RWPE1 (cell line): ENCODE measurements around the gene SERPINF2.
"Not testable (repeated sequence)": the region's sequence is repeated elsewhere in the genome, so short reads cannot be mapped to it uniquely, and the experiment has no call there.

Source experiments
- CTCF ChIA-PET: fragments of 350-600 bp; sonication (Branson Sonifier 250); formaldehyde crosslinking; extraction: SDS; loops from one replicate; lab custom pipeline; 2021; lab: Yijun Ruan, JAX
- POLR2A ChIA-PET: fragments of 400-600 bp; formaldehyde crosslinking; extraction: SDS; loops from one replicate; lab custom pipeline; 2020; ENCODE audit warnings: antibody characterized with exemption; ENCODE audit not compliant: low non-redundant PET; lab: Yijun Ruan, JAX
- DNase-seq: peaks from one replicate; pipeline ENCODE4 v3.0.0; 2012; ENCODE audit warnings: low spot score
- H3K27ac ChIP-seq: fragments of 450-650 bp; 2 replicates; pipeline ENCODE4 v1.5.1; 2017
- TF ChIP-seq, protein P1 (sequence below): fragments of 450-650 bp; conservative IDR thresholded peaks from 2 replicates; pipeline ENCODE4 v1.5.1; 2017; ENCODE audit warnings: low read depth, mild to moderate bottlenecking

SERPINF2 gene

DNA sequence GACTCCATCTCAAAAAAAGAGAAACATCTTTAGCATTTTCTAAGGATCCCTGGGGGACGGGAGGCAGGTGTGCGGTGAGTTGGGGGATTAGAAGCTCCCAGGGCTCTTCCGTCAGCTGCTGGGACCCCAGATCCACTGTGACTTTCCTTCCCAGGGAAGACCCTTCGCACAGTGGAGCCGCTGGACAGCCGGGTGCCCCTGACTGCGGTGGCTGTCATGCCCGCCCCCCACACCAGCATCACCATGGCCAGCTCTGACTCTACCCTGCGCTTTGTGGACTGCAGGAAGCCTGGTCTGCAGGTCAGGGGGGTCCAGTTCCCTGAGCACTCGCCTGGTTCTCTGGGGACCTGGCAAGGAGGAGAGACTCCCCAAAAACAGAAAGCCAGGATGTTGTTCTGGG lies 7.3 kb upstream of the SERPINF2 start:
- POLR2A ChIA-PET, result no interaction called here

DNA sequence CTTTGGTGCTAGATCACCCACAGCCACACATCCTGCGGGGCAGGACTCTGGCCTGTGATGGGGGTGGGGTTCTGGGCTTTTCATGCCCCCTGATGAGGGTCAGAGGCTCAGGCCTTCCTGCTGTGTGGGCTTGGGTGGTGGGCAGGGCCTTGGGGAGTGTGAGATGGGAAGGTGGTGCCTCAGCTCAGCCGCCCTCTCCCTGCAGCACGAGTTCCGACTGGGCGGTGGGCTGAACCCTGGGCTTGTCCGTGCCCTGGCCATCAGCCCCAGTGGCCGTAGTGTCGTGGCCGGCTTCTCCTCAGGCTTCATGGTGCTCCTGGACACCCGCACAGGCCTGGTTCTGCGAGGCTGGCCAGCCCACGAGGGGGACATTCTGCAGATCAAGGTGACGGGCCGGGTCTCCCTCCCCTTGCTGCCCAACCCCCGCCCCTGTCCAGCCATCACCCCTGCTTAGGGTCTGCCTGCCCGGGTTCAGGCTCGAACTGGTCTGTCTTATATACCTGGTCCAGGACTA lies 6.8 kb upstream of the SERPINF2 start:
- ChIA-PET POLR2A (interaction anchor here (0.6 kb wide), 1 partner anchor 821 kb away, joined by 10 read pairs; no protein-coding TSS in a partner anchor), CTCF (no interaction called here)
- TF ChIP-seq, protein P1, sequence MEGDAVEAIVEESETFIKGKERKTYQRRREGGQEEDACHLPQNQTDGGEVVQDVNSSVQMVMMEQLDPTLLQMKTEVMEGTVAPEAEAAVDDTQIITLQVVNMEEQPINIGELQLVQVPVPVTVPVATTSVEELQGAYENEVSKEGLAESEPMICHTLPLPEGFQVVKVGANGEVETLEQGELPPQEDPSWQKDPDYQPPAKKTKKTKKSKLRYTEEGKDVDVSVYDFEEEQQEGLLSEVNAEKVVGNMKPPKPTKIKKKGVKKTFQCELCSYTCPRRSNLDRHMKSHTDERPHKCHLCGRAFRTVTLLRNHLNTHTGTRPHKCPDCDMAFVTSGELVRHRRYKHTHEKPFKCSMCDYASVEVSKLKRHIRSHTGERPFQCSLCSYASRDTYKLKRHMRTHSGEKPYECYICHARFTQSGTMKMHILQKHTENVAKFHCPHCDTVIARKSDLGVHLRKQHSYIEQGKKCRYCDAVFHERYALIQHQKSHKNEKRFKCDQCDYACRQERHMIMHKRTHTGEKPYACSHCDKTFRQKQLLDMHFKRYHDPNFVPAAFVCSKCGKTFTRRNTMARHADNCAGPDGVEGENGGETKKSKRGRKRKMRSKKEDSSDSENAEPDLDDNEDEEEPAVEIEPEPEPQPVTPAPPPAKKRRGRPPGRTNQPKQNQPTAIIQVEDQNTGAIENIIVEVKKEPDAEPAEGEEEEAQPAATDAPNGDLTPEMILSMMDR, result no peak
- peak overlapping the region; percentile 99 for H3K27ac ChIP-seq
- no peak for DNase-seq

More for the DNA sequence above, 7.3 kb upstream of the SERPINF2 start:
- DNase-seq, result no peak
- H3K27ac ChIP-seq, result peak overlapping the region; percentile 99
- TF ChIP-seq, protein P1, result no peak
- CTCF ChIA-PET, result no interaction called here

DNA sequence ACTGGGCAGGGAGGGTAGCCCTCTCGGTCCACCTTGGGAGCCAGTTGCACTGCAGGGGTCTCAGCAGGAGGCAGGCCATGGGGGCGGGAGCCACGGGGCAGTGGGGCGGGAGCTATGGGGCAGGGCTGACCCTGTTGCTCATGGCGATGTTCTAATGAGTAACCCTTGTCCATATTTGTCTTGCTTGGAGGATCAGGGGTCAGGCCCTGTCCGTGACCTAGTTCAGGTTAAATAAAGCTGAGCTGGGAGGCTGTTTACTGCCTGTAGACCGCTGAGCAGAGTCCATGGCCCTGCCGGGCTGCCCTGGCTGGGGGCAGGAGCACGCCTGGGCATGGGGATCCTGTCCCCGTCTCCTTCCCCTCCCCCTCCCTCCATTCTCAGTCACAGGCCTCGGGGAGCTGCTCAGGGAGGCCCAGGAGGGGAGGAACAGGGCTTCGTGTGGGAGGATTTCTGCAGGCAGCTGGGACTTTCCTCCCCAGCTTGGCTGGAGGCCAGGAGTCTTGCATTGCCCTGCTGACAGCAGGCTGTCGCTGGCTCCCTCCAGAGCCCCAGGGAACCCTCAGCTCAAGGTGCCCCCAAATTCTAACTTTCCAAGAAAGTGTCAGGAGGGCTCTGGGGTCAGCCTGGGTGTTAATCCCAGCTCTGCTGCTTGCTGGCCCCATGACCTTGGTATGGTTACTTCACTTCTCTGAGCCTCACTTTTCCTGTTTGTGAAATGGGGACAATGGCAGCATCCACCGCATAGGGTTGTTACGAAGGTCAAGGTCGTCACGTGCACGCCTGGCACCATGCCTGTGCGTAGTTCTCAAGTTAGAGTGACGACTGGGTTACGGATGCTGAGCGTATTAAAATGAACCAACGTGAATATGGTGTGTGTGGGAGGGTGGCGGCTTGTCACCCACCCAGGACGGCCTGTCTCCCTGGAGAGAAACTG lies 6.1 kb upstream of the SERPINF2 start:
- CTCF ChIA-PET, result no interaction called here
- POLR2A ChIA-PET, result interaction anchor here (0.6 kb wide), 1 partner anchor 820 kb away, joined by 10 read pairs; no protein-coding TSS in a partner anchor
- H3K27ac ChIP-seq, result peak overlapping the region; percentile 99
- TF ChIP-seq, protein P1, result no peak
- DNase-seq, result peak; percentile 40

DNA sequence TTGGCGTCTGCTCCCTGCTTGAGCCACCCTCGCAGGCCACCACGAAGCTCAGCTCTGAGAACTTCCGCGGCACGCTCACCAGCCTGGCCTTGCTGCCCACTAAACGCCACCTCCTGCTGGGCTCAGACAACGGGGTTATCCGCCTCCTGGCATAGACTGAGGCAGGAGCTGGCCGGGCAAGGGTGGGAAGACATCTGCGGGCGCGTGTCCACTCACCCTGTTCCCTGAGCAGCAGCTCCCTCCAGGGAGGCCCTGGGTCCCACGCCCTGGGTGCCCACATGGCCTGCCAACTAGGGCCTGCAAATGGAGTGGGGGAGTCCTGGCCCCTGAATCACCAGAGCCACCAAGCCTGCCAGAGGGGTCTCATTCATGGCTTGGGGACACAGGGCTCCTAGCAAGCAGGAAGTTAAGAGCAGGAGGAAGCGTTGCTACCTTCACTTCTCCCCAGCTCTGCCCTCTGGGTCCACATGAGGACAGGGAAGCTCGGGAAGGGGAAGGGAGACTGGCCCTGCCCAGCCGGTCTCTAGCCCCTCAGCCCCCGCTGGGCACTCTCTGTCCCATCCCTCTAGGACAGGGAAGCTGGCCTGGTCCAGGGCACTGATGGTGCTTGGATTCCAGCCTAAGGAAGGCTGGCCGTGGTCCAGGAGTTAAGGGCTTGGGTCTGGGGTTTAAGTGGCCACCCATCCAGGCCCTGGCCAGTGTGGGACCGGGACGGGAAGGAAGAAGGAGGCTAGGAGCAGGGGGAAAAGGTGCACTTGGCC lies 5.0 kb upstream of the SERPINF2 start:
- no peak for DNase-seq
- TF ChIP-seq, protein P1, result no peak
- H3K27ac ChIP-seq, result peak overlapping the region; percentile 99
- ChIA-PET CTCF (no interaction called here), POLR2A (no interaction called here)

DNA sequence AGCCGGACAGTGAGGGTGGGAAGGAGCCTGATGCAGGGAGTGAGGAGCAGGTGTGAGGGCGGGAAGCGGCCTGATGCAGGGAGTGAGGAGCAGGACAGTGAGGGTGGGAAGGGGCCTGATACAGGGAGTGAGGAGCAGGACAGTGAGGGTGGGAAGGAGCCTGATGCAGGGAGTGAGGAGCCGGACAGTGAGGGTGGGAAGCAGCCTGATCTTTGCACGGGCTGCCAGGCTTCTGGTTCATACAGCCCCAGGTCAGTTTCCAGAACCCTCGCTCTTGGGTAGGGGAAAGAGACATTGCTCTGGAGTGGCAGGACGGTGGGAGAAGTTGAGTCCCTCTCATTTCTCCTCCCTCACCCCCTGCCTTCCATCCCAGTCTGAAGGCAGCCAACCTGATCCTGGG lies 772 bp upstream of the SERPINF2 start:
- DNase-seq, POLR2A ChIA-PET, CTCF ChIA-PET: not testable (repeated sequence)
- H3K27ac ChIP-seq, result peak overlapping the region; percentile 56

DNA sequence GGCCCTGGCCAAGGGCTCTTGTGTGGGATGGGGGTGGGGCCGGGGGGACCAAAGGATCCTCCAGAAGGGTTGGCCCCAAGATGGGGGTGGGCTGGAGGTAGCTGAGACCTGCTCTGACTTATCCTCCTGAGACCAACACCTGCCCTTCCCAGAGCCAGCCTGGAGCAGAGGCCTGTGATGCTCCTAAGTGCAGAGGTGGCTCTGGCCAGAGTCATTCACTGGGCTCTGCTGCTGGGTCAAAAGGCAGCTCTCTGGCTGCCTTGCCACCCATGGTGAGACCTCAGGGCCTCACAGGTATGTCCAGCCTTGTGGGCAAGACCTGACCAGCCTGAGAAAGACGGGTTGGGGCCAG lies 393 bp downstream of the SERPINF2 start:
- no peak for DNase-seq
- ChIA-PET CTCF (no interaction called here), POLR2A (no interaction called here)
- peak overlapping the region; percentile 56 for H3K27ac ChIP-seq
- TF ChIP-seq, protein P1, result no peak
